OCI-LY3 (cell line): ENCODE measurements around the gene PCF11.

Experiments used
- EZH2phosphoT487 ChIP-seq: fragments of 200-600 bp; shearing (Covaris generic); IDR thresholded peaks from 2 replicates; pipeline ENCODE4 v1.6.1; 2018; ENCODE audit warnings: antibody characterized with exemption, mixed run types, low read depth
- TF ChIP-seq, protein P1 (sequence below): fragments of 200-600, 300-600 bp; sonication (generic); IDR thresholded peaks from 2 replicates; pipeline ENCODE4 v1.5.1; 2014; ENCODE audit warnings: antibody characterized with exemption, low read length, low read depth

DNA sequence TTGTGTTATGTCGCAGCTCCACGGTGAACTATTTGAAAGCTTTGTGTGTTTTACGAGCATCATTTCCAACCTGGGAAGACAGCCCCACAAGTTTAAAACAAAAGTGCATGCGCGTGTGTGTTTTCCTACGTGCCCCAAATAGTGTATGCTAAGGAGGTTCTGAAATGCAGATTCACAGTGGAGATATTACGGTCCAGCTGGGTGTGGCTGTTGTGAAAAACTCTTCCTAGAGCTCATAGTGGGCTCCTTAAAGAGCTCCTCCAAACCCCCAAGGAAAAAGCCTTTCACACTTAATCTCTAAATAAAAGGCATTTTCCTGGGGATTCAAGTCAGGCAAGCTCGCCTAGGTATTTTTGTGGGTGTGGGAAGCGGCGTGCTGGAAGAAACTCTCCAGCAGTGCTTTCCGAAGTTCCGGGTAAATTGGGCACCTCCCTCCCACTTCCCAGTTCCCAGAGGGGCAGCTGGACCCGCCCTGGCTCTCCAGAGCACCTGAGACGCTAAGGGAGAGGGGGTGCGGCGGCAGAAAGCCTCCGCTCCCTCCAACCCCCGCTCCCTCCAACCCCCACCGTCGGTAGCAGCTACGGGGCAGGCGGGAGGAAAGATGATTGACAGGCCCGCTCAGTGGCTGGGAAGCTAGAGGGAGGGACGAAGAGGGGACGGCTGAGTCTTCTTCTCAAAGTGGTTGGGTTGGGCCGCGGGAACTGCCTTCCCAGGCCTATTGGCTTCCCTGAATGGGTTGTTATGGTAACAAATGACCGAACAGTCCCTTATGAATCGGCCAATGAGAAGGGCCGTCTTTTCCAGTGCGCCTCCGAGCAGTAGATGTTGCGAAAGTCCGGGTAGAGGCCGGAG, 561 bp upstream of the PCF11 start:
- TF ChIP-seq, protein P1, sequence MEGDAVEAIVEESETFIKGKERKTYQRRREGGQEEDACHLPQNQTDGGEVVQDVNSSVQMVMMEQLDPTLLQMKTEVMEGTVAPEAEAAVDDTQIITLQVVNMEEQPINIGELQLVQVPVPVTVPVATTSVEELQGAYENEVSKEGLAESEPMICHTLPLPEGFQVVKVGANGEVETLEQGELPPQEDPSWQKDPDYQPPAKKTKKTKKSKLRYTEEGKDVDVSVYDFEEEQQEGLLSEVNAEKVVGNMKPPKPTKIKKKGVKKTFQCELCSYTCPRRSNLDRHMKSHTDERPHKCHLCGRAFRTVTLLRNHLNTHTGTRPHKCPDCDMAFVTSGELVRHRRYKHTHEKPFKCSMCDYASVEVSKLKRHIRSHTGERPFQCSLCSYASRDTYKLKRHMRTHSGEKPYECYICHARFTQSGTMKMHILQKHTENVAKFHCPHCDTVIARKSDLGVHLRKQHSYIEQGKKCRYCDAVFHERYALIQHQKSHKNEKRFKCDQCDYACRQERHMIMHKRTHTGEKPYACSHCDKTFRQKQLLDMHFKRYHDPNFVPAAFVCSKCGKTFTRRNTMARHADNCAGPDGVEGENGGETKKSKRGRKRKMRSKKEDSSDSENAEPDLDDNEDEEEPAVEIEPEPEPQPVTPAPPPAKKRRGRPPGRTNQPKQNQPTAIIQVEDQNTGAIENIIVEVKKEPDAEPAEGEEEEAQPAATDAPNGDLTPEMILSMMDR = no peak
- TF ChIP-seq EZH2phosphoT487 = no peak
